HepG2 (cell line): Measurements from ENCODE around the gene SHF. TPM values are rescaled to one million over a fixed set of nuclear protein-coding genes. Genes with fewer than 3 reads are reported as not detected.

Experiments
- CBX2 ChIP-seq, 2 experiments: fragments of 200-600 bp in 1 of 2; sonication (generic); formaldehyde crosslinking in 1 of 2; IDR thresholded peaks; 2 replicates each; pipeline versions ENCODE4 v1.7.0 to v1.8.1; 2018 to 2022; ENCODE audit warnings: low read depth in 2 of 2, low read length in 1 of 2, mild to moderate bottlenecking in 1 of 2, missing genetic modification reagents in 1 of 2
- CBX5 ChIP-seq: sonication (generic); formaldehyde crosslinking; IDR thresholded peaks from 2 replicates; pipeline ENCODE4 v1.4.0; 2020; ENCODE audit warnings: missing genetic modification reagents, borderline replicate concordance
- CCDC6 ChIP-seq: sonication (generic); formaldehyde crosslinking; IDR thresholded peaks from 2 replicates; pipeline ENCODE4 v1.8.1; 2022; ENCODE audit warnings: mild to moderate bottlenecking, missing genetic modification reagents, moderate library complexity
- CHCHD3 ChIP-seq: sonication (generic); formaldehyde crosslinking; IDR thresholded peaks from 2 replicates; pipeline ENCODE4 v1.8.0; 2022; ENCODE audit warnings: mild to moderate bottlenecking, missing genetic modification reagents, moderate library complexity
- CHD2 ChIP-seq: IDR thresholded peaks from 2 replicates; pipeline ENCODE4 v1.6.1; 2011; ENCODE audit warnings: low read depth, low read length, improper control_type of control experiment
- ERF ChIP-seq: IDR thresholded peaks from 2 replicates; pipeline ENCODE4 v1.6.1; 2018; ENCODE audit warnings: missing biosample characterization, missing genetic modification reagents
- HNRNPH1 ChIP-seq: fragments of 200-400 bp; formaldehyde crosslinking; optimal IDR thresholded peaks from 2 replicates; pipeline ENCODE3; 2017; ENCODE audit warnings: mild to moderate bottlenecking, low read depth, low read length
- NFRKB ChIP-seq: fragments of 450-650 bp; IDR thresholded peaks from 2 replicates; pipeline ENCODE4 v1.6.1; 2017
- NFYC ChIP-seq: IDR thresholded peaks from 2 replicates; pipeline ENCODE4 v1.6.1; 2016; ENCODE audit warnings: missing genetic modification reagents, missing compliant biosample characterization
- PHF21A ChIP-seq: sonication (generic); formaldehyde crosslinking; IDR thresholded peaks from 2 replicates; pipeline ENCODE4 v1.5.0; 2020; ENCODE audit warnings: mild to moderate bottlenecking, missing genetic modification reagents
- ZFP1 ChIP-seq: IDR thresholded peaks from 2 replicates; pipeline ENCODE4 v1.6.1; 2016
- ZNF20 ChIP-seq: sonication (generic); formaldehyde crosslinking; IDR thresholded peaks from 2 replicates; pipeline ENCODE4 v1.4.0; 2020; ENCODE audit warnings: mild to moderate bottlenecking, moderate library complexity, missing genetic modification reagents
- ZNF460 ChIP-seq: sonication (generic); formaldehyde crosslinking; IDR thresholded peaks from 2 replicates; pipeline ENCODE4 v1.5.1; 2020; ENCODE audit warnings: missing genetic modification reagents, mild to moderate bottlenecking, borderline replicate concordance
- ZSCAN21 ChIP-seq: sonication (generic); formaldehyde crosslinking; IDR thresholded peaks from 2 replicates; pipeline ENCODE4 v1.8.0; 2022; ENCODE audit warnings: mild to moderate bottlenecking, missing genetic modification reagents, moderate library complexity, borderline replicate concordance
- polyA plus RNA-seq, 8 experiments: library from polyadenylated mRNA; depleted of rRNA in 3 of 8; stranded (reverse) in 7 of 8; unstranded in 1 of 8; fragments of >200 nt; fragmentation: Illumina TruSeq in 4 of 8; extraction: Trizol in 4 of 8; gene quantifications; 2 replicates each; pipeline versions ENCODE4 v1.2.1 to v1.2.3, GENCODE V29; 2011 to 2016; ENCODE audit warnings: low read depth in 4 of 8, missing spikeins in 1 of 8, mixed read lengths in 1 of 8; ENCODE audit not compliant: insufficient read depth in 1 of 8
- total RNA-seq, 5 experiments: library from RNA; depleted of rRNA; stranded (reverse); fragments of >200 nt; fragmentation: Illumina TruSeq; extraction: Trizol; gene quantifications; 2 replicates each; pipeline ENCODE4 v1.2.3, GENCODE V29; 2016; ENCODE audit warnings: low read depth in 1 of 5
- TF ChIP-seq, protein P1 (sequence below): sonication (generic); formaldehyde crosslinking; IDR thresholded peaks from 2 replicates; pipeline ENCODE4 v1.5.0; 2020; ENCODE audit warnings: mild to moderate bottlenecking, missing genetic modification reagents
- TF ChIP-seq, protein P2 (sequence below): sonication (generic); formaldehyde crosslinking; IDR thresholded peaks from 2 replicates; pipeline ENCODE4 v1.4.0; 2020; ENCODE audit warnings: missing genetic modification reagents
- TF ChIP-seq, protein P3 (sequence below): IDR thresholded peaks from 2 replicates; pipeline ENCODE4 v1.6.1; 2016; ENCODE audit warnings: missing compliant biosample characterization, missing genetic modification reagents, borderline replicate concordance

Gene SHF
- total and polyA plus RNA-seq, 2 of the 13 experiments (the other 11 are each of a cell fraction or from before 2014, with no cell fraction given): 20.9 to 25.5 TPM

DNA sequence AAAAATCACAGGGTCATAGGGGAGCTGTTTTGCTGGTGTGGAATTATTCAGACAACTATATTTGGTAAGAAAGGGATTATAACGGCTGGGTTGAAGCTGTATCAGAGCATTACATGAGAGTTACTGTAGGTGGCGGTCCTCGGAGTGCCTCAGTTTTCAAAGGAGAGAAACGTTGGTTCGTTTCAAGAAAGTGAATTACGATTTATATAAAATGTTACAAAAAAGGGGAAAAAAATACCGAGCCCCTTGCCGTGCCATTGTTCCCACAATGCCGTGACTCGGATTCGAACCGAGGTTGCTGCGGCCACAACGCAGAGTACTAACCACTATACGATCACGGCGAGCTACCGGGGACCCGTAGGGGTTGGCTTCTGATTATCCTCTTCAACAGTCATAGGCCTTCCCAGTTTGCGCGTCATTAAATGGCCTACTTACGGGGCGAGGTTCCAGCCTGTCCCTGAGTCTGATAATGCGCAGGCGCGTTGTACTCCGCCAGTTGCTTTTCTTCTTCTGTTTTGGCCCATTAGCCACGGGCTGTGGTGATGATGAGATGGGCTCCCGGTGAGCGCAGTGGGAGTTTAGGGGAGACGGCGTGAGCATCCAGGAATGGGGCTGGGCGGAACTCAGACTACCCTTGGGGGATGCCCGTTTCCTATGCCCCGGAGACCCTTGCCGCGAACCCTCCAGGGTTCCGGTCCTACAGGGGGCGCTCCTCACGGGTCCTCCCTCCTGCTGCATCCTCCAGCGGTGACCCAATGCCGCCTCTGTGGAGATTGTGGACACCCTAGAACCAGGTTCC lies 10.8 kb upstream of the SHF start (continued):
- peak; percentile 21 for TF ChIP-seq HNRNPH1
- TF ChIP-seq, protein P1, sequence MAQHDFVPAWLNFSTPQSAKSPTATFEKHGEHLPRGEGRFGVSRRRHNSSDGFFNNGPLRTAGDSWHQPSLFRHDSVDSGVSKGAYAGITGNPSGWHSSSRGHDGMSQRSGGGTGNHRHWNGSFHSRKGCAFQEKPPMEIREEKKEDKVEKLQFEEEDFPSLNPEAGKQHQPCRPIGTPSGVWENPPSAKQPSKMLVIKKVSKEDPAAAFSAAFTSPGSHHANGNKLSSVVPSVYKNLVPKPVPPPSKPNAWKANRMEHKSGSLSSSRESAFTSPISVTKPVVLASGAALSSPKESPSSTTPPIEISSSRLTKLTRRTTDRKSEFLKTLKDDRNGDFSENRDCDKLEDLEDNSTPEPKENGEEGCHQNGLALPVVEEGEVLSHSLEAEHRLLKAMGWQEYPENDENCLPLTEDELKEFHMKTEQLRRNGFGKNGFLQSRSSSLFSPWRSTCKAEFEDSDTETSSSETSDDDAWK (CRISPR knock-in tag): no peak
- no peak for TF ChIP-seq CHCHD3 (CRISPR knock-in tag)
- peak; percentile 42; the same call in 1 of the 2 replicates for TF ChIP-seq NFYC (CRISPR knock-in tag)
- TF ChIP-seq, protein P2, sequence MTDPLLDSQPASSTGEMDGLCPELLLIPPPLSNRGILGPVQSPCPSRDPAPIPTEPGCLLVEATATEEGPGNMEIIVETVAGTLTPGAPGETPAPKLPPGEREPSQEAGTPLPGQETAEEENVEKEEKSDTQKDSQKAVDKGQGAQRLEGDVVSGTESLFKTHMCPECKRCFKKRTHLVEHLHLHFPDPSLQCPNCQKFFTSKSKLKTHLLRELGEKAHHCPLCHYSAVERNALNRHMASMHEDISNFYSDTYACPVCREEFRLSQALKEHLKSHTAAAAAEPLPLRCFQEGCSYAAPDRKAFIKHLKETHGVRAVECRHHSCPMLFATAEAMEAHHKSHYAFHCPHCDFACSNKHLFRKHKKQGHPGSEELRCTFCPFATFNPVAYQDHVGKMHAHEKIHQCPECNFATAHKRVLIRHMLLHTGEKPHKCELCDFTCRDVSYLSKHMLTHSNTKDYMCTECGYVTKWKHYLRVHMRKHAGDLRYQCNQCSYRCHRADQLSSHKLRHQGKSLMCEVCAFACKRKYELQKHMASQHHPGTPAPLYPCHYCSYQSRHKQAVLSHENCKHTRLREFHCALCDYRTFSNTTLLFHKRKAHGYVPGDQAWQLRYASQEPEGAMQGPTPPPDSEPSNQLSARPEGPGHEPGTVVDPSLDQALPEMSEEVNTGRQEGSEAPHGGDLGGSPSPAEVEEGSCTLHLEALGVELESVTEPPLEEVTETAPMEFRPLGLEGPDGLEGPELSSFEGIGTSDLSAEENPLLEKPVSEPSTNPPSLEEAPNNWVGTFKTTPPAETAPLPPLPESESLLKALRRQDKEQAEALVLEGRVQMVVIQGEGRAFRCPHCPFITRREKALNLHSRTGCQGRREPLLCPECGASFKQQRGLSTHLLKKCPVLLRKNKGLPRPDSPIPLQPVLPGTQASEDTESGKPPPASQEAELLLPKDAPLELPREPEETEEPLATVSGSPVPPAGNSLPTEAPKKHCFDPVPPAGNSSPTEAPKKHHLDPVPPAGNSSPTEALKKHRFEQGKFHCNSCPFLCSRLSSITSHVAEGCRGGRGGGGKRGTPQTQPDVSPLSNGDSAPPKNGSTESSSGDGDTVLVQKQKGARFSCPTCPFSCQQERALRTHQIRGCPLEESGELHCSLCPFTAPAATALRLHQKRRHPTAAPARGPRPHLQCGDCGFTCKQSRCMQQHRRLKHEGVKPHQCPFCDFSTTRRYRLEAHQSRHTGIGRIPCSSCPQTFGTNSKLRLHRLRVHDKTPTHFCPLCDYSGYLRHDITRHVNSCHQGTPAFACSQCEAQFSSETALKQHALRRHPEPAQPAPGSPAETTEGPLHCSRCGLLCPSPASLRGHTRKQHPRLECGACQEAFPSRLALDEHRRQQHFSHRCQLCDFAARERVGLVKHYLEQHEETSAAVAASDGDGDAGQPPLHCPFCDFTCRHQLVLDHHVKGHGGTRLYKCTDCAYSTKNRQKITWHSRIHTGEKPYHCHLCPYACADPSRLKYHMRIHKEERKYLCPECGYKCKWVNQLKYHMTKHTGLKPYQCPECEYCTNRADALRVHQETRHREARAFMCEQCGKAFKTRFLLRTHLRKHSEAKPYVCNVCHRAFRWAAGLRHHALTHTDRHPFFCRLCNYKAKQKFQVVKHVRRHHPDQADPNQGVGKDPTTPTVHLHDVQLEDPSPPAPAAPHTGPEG (CRISPR knock-in tag): peak; percentile 82
- TF ChIP-seq CCDC6 (CRISPR knock-in tag): no peak
- TF ChIP-seq PHF21A (CRISPR knock-in tag): peak; percentile 38; the same call in 1 of the 2 replicates
- TF ChIP-seq ZFP1 (CRISPR knock-in tag): peak; percentile 64; the same call in 1 of the 2 replicates
- no peak for TF ChIP-seq ZNF20 (CRISPR knock-in tag)
- TF ChIP-seq, protein P3, sequence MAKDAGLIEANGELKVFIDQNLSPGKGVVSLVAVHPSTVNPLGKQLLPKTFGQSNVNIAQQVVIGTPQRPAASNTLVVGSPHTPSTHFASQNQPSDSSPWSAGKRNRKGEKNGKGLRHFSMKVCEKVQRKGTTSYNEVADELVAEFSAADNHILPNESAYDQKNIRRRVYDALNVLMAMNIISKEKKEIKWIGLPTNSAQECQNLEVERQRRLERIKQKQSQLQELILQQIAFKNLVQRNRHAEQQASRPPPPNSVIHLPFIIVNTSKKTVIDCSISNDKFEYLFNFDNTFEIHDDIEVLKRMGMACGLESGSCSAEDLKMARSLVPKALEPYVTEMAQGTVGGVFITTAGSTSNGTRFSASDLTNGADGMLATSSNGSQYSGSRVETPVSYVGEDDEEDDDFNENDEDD (CRISPR knock-in tag): no peak
- TF ChIP-seq CBX5: peak; percentile 53; the same call in 1 of the 2 replicates
- no peak for TF ChIP-seq CBX2 (IDR thresholded peaks at IDR 0.05; ENCODE audit: low read depth, low read length)
- no peak for TF ChIP-seq CBX2 (CRISPR knock-in tag; IDR thresholded peaks at IDR 0.05; ENCODE audit: low read depth)
- TF ChIP-seq ERF: peak; percentile 67; the same call in 1 of the 2 replicates
- no peak for TF ChIP-seq NFRKB
- no peak for TF ChIP-seq ZNF460
- TF ChIP-seq CHD2: no peak
- no peak; the same call in 1 of the 2 replicates for TF ChIP-seq ZSCAN21 (CRISPR knock-in tag)
